Measurements from ENCODE around the gene PPP5C. TPM values are rescaled to one million over a fixed set of nuclear protein-coding genes. Genes with fewer than 3 reads are reported as not detected.

PPP5C gene
- total RNA-seq, 4 donors from 2014 or later = 24.1 to 68.4 (median 41.4) TPM

DNA sequence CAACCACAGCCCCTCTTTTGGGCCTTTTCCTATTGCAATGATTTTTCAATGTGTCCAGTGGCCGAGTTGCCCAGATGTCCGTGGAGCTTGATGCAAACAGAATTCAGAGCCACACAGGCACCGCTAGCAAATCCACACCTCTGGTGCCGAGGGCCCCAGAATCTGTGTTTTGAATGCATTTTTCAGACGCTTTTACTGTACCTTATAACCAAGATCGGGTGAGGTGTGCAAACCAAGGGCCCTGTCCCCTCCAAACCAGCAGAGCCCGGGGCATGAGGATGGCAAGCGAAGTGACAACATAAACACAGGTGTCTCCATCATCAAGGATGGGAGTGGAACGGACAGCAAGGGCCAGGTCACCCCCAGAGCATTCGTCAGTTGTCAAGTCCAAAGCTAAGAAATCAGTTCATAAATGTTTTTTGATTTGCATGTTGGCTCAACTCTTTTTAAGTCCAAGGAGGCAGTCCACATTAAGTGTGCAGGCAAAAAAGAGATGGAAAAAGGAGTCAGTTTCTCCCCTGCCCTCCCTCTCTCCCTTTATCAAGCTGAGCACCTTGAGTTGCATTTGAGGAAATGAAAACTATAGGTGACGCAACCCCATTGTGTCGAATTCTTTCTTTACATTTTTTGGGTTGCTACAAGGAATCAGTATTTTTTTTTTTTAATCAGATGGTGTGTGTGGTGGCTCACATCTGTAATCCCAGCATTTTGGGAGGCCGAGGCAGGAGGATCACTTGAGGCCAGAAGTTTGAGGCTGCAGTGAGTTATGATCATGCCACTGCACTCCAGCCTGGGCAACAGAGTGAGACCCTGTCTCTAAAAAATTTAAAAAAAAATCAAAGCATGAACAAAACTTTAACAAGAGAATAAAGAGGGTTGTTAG lies 63.6 kb downstream of the PPP5C start:
- TF ChIP-seq, protein P1, sequence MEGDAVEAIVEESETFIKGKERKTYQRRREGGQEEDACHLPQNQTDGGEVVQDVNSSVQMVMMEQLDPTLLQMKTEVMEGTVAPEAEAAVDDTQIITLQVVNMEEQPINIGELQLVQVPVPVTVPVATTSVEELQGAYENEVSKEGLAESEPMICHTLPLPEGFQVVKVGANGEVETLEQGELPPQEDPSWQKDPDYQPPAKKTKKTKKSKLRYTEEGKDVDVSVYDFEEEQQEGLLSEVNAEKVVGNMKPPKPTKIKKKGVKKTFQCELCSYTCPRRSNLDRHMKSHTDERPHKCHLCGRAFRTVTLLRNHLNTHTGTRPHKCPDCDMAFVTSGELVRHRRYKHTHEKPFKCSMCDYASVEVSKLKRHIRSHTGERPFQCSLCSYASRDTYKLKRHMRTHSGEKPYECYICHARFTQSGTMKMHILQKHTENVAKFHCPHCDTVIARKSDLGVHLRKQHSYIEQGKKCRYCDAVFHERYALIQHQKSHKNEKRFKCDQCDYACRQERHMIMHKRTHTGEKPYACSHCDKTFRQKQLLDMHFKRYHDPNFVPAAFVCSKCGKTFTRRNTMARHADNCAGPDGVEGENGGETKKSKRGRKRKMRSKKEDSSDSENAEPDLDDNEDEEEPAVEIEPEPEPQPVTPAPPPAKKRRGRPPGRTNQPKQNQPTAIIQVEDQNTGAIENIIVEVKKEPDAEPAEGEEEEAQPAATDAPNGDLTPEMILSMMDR (IDR thresholded peaks at IDR 0.05; ENCODE audit: low read depth) = no peak

DNA sequence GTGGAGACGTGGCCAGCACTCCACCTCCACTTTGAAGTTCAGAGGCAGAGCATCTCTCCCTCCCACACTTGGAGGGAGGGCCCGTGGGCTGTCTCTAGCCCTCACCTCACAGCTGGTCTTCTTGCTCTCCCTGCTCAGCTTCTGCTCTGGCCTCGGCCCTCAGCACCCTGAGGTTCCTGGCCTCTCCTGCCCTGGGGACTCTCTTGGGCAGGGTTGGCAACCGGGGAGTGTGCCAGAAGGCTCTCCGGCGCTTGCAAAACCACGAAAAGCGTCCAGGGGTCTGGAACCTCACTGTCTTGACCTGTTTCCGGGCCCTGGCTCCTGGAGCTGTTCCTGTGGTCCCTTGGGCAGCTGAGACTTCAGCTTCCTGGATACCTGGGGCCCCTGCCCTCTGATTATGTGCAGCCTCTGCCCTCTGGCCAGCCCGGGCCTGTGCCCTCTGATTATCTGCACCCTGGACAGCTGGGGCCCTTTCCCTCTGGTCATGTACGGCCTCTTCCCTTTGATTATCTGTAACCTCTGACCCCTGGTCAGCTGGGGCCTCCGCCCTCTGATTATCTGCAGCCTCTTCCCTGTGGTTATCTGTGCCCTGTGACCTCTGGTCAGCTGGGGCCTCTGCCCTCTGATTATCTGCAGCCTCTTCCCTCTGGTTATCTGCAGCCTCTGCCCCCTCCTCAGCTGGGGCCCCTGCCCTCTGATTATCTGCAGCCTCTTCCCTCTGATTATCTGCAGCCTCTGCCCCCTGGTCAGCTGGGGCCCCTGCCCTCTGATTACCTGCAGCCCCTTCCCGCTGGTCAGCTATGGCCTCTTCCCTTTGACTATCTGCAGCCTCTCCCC lies 64.4 kb downstream of the PPP5C start:
- TF ChIP-seq, protein P1 (IDR thresholded peaks at IDR 0.05; ENCODE audit: low read depth) = no peak

DNA sequence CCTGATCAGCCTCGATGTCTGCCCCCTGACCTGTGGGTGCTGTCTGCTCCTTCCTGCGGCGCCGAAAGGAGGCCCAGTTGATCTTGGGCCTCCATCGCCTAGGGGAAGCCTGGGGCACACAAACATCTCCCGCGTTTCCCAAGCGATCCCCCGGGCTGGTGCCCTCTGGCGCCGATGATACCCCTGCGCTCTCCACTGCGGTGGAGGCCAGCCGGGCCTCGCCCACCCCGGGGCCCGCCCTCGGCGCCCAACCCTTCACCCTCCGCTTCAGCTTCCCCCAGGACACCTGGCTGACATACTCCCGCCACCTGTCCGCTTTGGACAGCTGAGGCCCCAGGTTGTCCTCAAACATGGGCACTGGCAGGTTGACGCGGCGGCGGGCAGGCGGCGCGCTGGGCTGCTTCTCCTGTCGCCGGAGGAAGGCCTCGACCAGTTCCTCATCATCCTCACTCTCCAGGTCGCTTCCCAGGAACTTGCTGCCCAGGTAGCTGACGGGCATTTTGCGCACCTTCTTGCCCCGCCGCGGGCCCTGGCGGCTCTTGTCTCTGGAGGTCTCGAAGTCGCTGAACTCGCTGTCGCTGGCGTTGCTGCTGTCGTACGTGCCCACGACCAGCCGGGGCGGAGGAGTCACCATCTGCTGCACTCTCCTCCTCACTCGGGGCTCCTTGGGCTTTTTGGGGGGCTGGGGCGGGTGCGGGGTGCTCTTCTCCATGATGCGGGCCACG lies 65.2 kb downstream of the PPP5C start:
- TF ChIP-seq, protein P1 (IDR thresholded peaks at IDR 0.05; ENCODE audit: low read depth) = no peak

DNA sequence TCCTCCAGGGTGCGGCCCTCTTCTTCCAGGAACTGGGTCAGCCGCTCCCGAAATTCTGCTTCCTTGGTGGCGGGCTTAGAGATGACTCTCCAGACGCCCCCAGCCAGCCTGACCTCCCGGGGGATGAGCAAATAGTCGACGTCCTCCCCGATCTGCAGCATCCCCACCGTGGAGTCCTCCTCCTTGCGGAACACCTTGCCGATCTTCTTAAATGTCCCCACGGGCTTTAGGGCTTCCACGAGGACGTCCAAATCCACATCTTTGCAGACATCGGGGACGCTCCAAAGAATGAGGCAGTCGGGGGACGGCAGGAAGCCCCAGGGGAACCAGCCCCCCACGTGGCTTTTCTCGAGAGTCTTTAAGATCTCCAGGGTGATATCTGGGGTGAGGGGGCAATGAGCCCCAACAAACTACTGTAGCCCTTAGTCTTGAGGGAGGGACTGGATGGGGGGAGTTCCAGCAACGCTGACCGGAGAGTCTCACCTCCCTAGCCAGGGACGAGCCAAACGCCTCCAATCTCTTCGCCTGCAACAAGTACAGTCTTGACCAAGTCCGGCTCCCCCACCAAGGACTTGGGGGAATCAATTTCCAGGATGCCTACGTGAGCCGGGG lies 65.9 kb downstream of the PPP5C start:
- TF ChIP-seq, protein P1 (IDR thresholded peaks at IDR 0.05; ENCODE audit: low read depth) = no peak

DNA sequence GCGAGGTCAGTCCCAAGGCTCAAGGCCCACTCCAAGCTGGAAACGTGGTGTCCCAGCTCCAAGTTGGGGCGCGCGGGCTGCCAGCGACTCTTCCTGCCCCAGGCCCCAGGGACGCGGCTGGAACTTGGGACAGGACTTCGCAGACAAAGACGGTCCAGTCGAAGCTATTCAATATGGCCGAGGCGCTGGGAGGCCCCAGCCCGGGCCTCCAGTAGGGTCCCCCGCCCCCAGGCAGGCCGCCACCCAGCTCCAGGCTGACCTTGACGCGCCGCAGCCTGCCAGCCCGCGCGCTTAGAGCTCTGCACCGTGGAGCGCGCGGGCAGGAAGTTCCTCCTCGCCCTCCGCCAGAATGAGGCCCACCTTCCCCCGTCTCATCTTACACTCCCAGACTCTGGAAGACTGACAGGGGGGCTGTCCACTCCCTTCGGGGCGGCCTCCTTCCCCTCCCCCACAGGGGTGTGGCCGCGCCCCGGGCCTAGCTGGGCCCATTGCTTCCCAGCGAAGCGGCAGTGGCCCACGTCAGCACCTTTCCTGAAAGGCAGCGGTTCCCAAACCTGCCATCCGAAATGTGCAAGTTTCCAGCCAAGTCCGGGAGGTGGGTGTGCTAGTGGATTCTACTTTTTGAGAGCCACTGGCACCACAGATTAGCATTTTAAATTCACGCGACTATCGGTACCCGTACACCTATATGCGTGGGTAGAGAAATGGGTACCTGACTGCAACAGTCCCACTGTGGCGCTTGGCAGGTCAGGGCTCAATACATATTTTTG lies 66.6 kb downstream of the PPP5C start, which contains the start of gene CCDC8:
CCDC8 (minus strand) TSS at position 303 of the 770 bp plus-strand sequence. CDS start 754 bp downstream, outside the sequence.
- TF ChIP-seq, protein P1 (IDR thresholded peaks at IDR 0.05; ENCODE audit: low read depth) = no peak

DNA sequence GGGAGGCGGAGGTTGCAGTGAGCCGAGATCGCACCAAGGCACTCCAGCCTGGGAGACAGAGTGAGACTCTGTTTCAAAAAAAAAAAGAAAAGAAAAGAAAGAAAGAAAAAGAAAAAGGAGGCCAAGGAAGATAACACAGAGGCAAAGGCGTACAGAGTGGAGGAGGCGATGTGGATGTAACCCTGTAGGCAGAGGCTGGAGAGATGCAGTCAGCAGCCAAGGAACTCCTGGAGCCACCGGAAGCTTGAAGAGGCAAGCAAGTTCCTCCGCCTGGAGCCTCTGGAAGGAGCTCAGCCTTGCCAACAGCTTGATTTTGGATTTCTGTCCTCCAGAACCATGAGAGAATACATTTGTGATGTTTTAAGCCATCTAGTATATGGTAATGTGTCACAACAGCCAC lies 73.2 kb downstream of the PPP5C start:
- TF ChIP-seq, protein P1 (IDR thresholded peaks at IDR 0.05; ENCODE audit: low read depth) = no peak

All from subcutaneous adipose tissue (tissue), 4 donors.